Activated naive CD8-positive, alpha-beta T cell treated with anti-CD3 and anti-CD28 coated beads for 36 hours (primary cell): ENCODE measurements around the gene PALLD. TPM values are rescaled to one million over a fixed set of nuclear protein-coding genes. Genes with fewer than 3 reads are reported as not detected.

ENCODE experiments used
- DNase-seq: peaks from one replicate; pipeline ENCODE4 v3.0.0; 2021
- H3K27ac Mint-ChIP-seq: one replicate; pipeline ENCODE4 v1.8.0; 2022; ENCODE audit warnings: mild to moderate bottlenecking, moderate library complexity, mixed read lengths
- H3K27me3 Mint-ChIP-seq: one replicate; pipeline ENCODE4 v1.8.0; 2022; ENCODE audit warnings: mild to moderate bottlenecking, mixed read lengths
- H3K36me3 Mint-ChIP-seq: one replicate; pipeline ENCODE4 v1.8.0; 2021; ENCODE audit warnings: mild to moderate bottlenecking, mixed read lengths
- H3K4me1 Mint-ChIP-seq: one replicate; pipeline ENCODE4 v1.8.0; 2021; ENCODE audit warnings: mixed read lengths
- H3K4me3 Mint-ChIP-seq: one replicate; pipeline ENCODE4 v1.8.0; 2022; ENCODE audit warnings: mild to moderate bottlenecking, moderate library complexity, mixed read lengths
- H3K9me3 Mint-ChIP-seq: one replicate; pipeline ENCODE4 v1.8.0; 2022; ENCODE audit warnings: mixed read lengths
- total RNA-seq, 2 experiments: library from RNA; stranded (reverse); gene quantifications; one replicate each; pipeline ENCODE4 v1.2.3, GENCODE V29; 2021

Gene PALLD
- total RNA-seq, 2 experiments from 2014 or later = 0.41 to 0.94 TPM

GRCh38 chr4:168485156-168485910 lies 11.5 kb upstream of the PALLD start:
- no peak overlapping the region for H3K4me3 Mint-ChIP-seq
- H3K27me3 Mint-ChIP-seq = no peaks in the 10 kb centered on the region
- no peak overlapping the region for H3K27ac Mint-ChIP-seq
- H3K36me3 Mint-ChIP-seq = no peaks in the 10 kb centered on the region
- H3K4me1 Mint-ChIP-seq = peaks cover 43% of the 10 kb centered on the region
- no peak for DNase-seq
- no peaks in the 10 kb centered on the region for H3K9me3 Mint-ChIP-seq

- no peak for DNase-seq
- Mint-ChIP-seq H3K36me3 (no peaks in the 10 kb centered on the region), H3K27ac (peak overlapping the region; percentile 70), H3K4me1 (peaks cover 33% of the 10 kb centered on the region), H3K27me3 (no peaks in the 10 kb centered on the region), H3K9me3 (no peaks in the 10 kb centered on the region), H3K4me3 (no peak overlapping the region)
These were observed 10.0 kb upstream of the PALLD start for GRCh38 chr4:168486912-168487281.

GRCh38 chr4:168487282-168488035 lies 9.4 kb upstream of the PALLD start:
- Mint-ChIP-seq H3K4me3 (no peak overlapping the region), H3K4me1 (peaks cover 27% of the 10 kb centered on the region), H3K9me3 (no peaks in the 10 kb centered on the region), H3K27me3 (peaks cover 3% of the 10 kb centered on the region), H3K36me3 (no peaks in the 10 kb centered on the region), H3K27ac (peak overlapping the region; percentile 70)
- no peak for DNase-seq

- H3K36me3 Mint-ChIP-seq = no peaks in the 10 kb centered on the region
- H3K9me3 Mint-ChIP-seq = no peaks in the 10 kb centered on the region
- DNase-seq = no peak
- H3K27me3 Mint-ChIP-seq = peaks cover 10% of the 10 kb centered on the region
- peaks cover 17% of the 10 kb centered on the region for H3K4me1 Mint-ChIP-seq
- H3K4me3 Mint-ChIP-seq = no peak overlapping the region
- no peak overlapping the region for H3K27ac Mint-ChIP-seq
These were observed 8.0 kb upstream of the PALLD start for GRCh38 chr4:168488869-168489274.

GRCh38 chr4:168489616-168490015 lies 7.2 kb upstream of the PALLD start:
- DNase-seq = no peak
- H3K27me3 Mint-ChIP-seq = peaks cover 10% of the 10 kb centered on the region
- no peak overlapping the region for H3K27ac Mint-ChIP-seq
- no peaks in the 10 kb centered on the region for H3K9me3 Mint-ChIP-seq
- no peaks in the 10 kb centered on the region for H3K36me3 Mint-ChIP-seq
- H3K4me1 Mint-ChIP-seq = peaks cover 12% of the 10 kb centered on the region
- H3K4me3 Mint-ChIP-seq = no peak overlapping the region

- Mint-ChIP-seq H3K36me3 (no peaks in the 10 kb centered on the region), H3K27ac (no peak overlapping the region), H3K4me3 (no peak overlapping the region), H3K27me3 (peaks cover 10% of the 10 kb centered on the region), H3K4me1 (peaks cover 11% of the 10 kb centered on the region), H3K9me3 (no peaks in the 10 kb centered on the region)
- no peak for DNase-seq
These were observed 6.1 kb upstream of the PALLD start for GRCh38 chr4:168490711-168491110.

GRCh38 chr4:168491563-168491962 lies 5.3 kb upstream of the PALLD start:
- peaks cover 11% of the 10 kb centered on the region for H3K4me1 Mint-ChIP-seq

GRCh38 chr4:168498251-168498650 lies 1.4 kb downstream of the PALLD start:
- Mint-ChIP-seq H3K27ac (no peak overlapping the region), H3K4me1 (no peaks in the 10 kb centered on the region), H3K36me3 (no peaks in the 10 kb centered on the region), H3K4me3 (no peak overlapping the region), H3K9me3 (no peaks in the 10 kb centered on the region), H3K27me3 (peaks cover 6% of the 10 kb centered on the region)
- DNase-seq = no peak

More at GRCh38 chr4:168491563-168491962, 5.3 kb upstream of the PALLD start:
- peaks cover 10% of the 10 kb centered on the region for H3K27me3 Mint-ChIP-seq
- no peaks in the 10 kb centered on the region for H3K9me3 Mint-ChIP-seq
- H3K4me3 Mint-ChIP-seq = no peak overlapping the region
- DNase-seq = no peak
- no peaks in the 10 kb centered on the region for H3K36me3 Mint-ChIP-seq
- H3K27ac Mint-ChIP-seq = no peak overlapping the region

- H3K4me1 Mint-ChIP-seq = peaks cover 8% of the 10 kb centered on the region
- H3K9me3 Mint-ChIP-seq = peaks cover 4% of the 10 kb centered on the region
- no peak overlapping the region for H3K27ac Mint-ChIP-seq
- no peak overlapping the region for H3K4me3 Mint-ChIP-seq
- H3K36me3 Mint-ChIP-seq = no peaks in the 10 kb centered on the region
- no peak for DNase-seq
- peaks cover 6% of the 10 kb centered on the region for H3K27me3 Mint-ChIP-seq
These were observed 2.4 kb downstream of the PALLD start for GRCh38 chr4:168499241-168499640.

GRCh38 chr4:168501407-168501806 lies 4.6 kb downstream of the PALLD start:
- Mint-ChIP-seq H3K36me3 (no peaks in the 10 kb centered on the region), H3K27ac (no peak overlapping the region), H3K4me3 (no peak overlapping the region), H3K9me3 (peaks cover 6% of the 10 kb centered on the region), H3K4me1 (peaks cover 8% of the 10 kb centered on the region), H3K27me3 (peaks cover 6% of the 10 kb centered on the region)
- DNase-seq = no peak

- Mint-ChIP-seq H3K4me3 (no peak overlapping the region), H3K27ac (no peak overlapping the region), H3K27me3 (peaks cover 6% of the 10 kb centered on the region), H3K4me1 (peaks cover 8% of the 10 kb centered on the region), H3K36me3 (no peaks in the 10 kb centered on the region), H3K9me3 (peaks cover 6% of the 10 kb centered on the region)
- no peak for DNase-seq
These were observed 6.0 kb downstream of the PALLD start for GRCh38 chr4:168502861-168503260.

- DNase-seq = no peak
- Mint-ChIP-seq H3K36me3 (no peaks in the 10 kb centered on the region), H3K27ac (peak overlapping the region; percentile 43), H3K4me3 (no peak overlapping the region), H3K4me1 (peaks cover 8% of the 10 kb centered on the region), H3K9me3 (peaks cover 6% of the 10 kb centered on the region), H3K27me3 (peaks cover 6% of the 10 kb centered on the region)
These were observed 7.0 kb downstream of the PALLD start for GRCh38 chr4:168503652-168504362.

- no peak for DNase-seq
These were observed 7.7 kb downstream of the PALLD start for GRCh38 chr4:168504526-168504925.

GRCh38 chr4:168506014-168506413 lies 9.2 kb downstream of the PALLD start:
- no peak overlapping the region for H3K4me3 Mint-ChIP-seq
- peaks cover 6% of the 10 kb centered on the region for H3K9me3 Mint-ChIP-seq
- no peaks in the 10 kb centered on the region for H3K36me3 Mint-ChIP-seq
- peaks cover 22% of the 10 kb centered on the region for H3K4me1 Mint-ChIP-seq
- no peak for DNase-seq
- H3K27me3 Mint-ChIP-seq = peaks cover 6% of the 10 kb centered on the region
- no peak overlapping the region for H3K27ac Mint-ChIP-seq

More at GRCh38 chr4:168504526-168504925, 7.7 kb downstream of the PALLD start:
- peaks cover 6% of the 10 kb centered on the region for H3K9me3 Mint-ChIP-seq
- H3K36me3 Mint-ChIP-seq = no peaks in the 10 kb centered on the region
- peaks cover 6% of the 10 kb centered on the region for H3K27me3 Mint-ChIP-seq
- peaks cover 11% of the 10 kb centered on the region for H3K4me1 Mint-ChIP-seq
- no peak overlapping the region for H3K27ac Mint-ChIP-seq
- no peak overlapping the region for H3K4me3 Mint-ChIP-seq

- no peaks in the 10 kb centered on the region for H3K36me3 Mint-ChIP-seq
- H3K27ac Mint-ChIP-seq = no peak overlapping the region
- no peak overlapping the region for H3K4me3 Mint-ChIP-seq
- peaks cover 6% of the 10 kb centered on the region for H3K9me3 Mint-ChIP-seq
- H3K27me3 Mint-ChIP-seq = peaks cover 5% of the 10 kb centered on the region
- no peak for DNase-seq
- H3K4me1 Mint-ChIP-seq = peaks cover 34% of the 10 kb centered on the region
These were observed 10.4 kb downstream of the PALLD start for GRCh38 chr4:168507178-168507815.
